Hematopoietic multipotent progenitor cell (in vitro differentiated cells): ENCODE measurements around the gene KCNIP3. TPM values are rescaled to one million over a fixed set of nuclear protein-coding genes. Genes with fewer than 3 reads are reported as not detected.

Source experiments
- DNase-seq, 3 donors: peaks; one replicate each; pipeline ENCODE4 v3.0.0-alpha.2; 2011 to 2015; ENCODE audit warnings: low read depth in 2 of 3, low spot score in 2 of 3
- total RNA-seq: library from RNA; depleted of rRNA; stranded (reverse); fragments of >200 nt; gene quantifications from one replicate; pipeline ENCODE4 v1.2.3, GENCODE V29; 2012

Gene KCNIP3
- total RNA-seq, 1 donor: 7.5 TPM

DNA sequence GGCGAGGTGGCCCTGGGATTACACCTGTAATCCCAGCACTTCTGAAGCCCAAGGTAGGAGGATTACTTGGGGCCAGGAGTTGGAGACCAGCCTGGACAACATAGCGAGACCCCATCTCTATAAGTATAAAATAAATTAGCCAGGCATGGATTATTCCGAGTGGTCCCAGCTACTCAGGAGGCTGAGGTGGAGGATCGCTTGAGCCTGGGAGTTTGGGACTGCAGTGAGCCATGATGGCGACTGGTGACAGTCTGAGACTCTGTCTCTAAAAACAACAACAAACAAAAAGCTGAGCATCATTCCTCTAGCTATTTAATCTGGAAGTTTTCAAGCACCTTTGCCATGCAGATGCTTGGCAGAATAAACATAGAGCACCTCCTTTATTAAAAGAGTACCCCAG is 83.6 kb downstream of the KCNIP3 start:
- no peak for DNase-seq

DNA sequence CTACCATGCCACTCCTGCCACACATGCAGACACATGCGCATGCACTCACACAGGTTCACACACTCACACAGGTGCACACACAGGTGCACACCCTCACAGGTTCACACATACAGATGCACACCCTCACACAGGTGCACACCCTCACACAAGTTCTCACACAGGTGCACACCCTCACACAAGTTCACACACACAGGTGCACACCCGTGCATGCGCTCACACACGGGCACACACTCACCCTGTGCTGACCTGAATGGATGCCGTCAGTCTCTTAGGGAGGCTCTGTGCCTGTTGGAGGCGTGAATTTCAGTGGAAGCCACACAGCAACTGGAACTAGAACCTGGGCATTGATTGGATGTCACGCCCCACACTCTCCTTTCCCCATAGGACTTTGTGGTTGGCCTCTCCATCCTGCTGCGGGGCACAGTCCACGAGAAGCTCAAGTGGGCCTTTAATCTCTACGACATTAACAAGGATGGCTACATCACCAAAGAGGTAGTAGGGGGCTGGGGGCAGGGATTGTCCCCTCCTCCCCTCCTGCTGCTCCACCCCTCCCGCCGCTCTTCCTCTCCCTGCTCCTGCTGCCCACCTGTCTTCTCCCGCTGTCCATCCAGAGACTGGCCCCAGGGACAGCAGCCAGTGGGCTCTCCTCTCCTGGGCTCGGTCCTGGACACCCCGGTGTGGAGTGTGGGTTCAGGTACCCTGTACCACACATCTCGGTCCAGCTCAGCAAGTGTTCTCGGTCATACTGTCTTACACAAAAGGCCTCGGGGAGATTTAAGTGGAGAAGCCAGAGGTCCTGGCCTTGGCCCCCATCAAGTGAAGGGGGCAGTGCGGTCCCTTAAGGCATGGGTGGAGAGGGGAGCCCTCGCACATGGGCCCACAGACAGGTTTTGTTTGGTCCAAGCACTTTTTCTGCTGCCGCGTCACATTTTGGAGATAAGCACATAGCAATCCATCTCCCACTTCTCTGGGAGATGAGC is 84.4 kb downstream of the KCNIP3 start:
- no peak for DNase-seq

DNA sequence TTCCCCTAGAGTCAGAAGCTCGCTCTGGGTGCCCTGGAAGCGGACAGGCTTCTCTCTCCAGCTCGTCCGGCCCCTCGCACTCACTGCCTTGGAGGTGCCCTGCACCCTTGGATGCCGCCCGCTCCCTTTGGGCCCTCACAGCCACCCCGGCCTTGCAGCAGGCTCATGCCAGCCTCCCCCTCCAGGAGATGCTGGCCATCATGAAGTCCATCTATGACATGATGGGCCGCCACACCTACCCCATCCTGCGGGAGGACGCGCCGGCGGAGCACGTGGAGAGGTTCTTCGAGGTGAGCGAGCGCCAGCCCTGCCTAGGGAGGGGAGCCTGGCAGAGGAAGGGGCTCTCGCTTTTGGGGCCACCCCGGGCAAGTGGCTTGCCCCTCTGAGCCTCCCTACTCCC is 85.0 kb downstream of the KCNIP3 start:
- DNase-seq: no peak

DNA sequence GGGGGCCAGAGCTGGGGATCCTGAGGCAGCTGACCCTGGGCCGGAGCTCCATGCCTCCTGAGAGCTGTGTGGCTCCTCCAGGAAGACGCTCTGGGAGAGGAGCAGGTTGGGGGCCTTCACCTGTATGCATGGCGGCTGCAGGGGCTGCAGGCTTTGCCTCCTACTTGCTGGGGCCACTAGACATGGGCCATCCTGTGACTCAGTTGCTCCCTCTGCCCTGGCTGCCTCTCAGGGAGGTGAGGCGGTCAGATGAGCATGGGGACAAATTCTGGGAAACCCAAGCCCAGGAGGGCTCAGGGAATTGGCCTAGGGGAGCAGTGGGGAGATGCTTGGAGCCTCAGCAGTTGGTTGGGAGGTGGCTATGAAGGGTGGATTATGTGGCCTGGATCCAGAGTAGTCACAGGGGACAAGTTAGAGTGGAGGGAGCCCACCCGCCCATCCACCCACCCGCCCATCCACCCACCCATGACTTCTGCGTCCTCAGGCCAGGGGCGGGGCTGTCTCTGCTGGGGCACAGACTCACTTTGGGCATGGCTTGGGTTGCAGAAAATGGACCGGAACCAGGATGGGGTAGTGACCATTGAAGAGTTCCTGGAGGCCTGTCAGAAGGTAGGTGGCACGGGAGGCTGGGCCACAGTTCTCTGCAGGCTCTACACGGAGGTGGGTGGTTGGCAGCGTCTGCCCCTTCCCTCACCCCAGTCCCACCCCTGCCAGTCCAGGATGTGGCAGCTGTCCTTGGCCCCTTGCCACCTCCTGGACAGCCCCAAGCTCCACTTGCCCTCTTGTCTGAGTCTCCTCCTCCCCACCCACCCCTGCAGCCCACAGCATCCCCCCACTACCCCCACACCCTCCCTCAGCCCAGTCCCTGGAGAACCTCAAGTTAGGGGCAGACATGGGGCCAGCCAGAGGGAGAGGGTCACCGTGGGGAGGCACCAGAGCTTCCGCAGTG is 85.8 kb downstream of the KCNIP3 start:
- DNase-seq: no peak

DNA sequence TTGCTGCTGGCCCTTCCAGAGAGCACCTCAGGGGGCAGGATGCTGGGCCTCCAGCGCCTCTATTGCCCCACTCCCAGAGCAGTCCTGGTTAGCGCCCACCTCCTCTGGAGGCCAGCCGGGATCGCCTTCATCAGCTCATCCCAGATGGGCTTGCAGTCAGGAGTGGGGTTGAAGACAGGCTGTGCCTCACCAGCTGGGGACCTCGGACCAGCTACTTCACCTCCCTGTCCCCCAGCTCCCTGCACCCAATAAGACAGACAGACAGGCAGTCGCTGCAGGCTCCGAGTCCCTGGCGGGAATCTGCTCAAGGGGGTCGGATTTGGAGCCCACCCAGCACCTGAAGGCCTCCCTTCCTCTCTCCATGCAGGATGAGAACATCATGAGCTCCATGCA is 86.5 kb downstream of the KCNIP3 start:
- no peak for DNase-seq

DNA sequence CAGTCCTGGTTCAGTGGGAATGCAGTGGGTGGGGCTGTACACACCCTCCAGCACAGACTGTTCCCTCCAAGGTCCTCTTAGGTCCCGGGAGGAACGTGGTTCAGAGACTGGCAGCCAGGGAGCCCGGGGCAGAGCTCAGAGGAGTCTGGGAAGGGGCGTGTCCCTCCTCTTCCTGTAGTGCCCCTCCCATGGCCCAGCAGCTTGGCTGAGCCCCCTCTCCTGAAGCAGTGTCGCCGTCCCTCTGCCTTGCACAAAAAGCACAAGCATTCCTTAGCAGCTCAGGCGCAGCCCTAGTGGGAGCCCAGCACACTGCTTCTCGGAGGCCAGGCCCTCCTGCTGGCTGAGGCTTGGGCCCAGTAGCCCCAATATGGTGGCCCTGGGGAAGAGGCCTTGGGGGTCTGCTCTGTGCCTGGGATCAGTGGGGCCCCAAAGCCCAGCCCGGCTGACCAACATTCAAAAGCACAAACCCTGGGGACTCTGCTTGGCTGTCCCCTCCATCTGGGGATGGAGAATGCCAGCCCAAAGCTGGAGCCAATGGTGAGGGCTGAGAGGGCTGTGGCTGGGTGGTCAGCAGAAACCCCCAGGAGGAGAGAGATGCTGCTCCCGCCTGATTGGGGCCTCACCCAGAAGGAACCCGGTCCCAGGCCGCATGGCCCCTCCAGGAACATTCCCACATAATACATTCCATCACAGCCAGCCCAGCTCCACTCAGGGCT is 87.9 kb downstream of the KCNIP3 start:
- no peak for DNase-seq

DNA sequence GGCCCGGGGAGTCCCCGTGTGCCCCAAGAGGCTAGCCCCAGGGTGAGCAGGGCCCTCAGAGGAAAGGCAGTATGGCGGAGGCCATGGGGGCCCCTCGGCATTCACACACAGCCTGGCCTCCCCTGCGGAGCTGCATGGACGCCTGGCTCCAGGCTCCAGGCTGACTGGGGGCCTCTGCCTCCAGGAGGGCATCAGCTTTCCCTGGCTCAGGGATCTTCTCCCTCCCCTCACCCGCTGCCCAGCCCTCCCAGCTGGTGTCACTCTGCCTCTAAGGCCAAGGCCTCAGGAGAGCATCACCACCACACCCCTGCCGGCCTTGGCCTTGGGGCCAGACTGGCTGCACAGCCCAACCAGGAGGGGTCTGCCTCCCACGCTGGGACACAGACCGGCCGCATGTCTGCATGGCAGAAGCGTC is 88.4 kb downstream of the KCNIP3 start:
- DNase-seq: no peak

DNA sequence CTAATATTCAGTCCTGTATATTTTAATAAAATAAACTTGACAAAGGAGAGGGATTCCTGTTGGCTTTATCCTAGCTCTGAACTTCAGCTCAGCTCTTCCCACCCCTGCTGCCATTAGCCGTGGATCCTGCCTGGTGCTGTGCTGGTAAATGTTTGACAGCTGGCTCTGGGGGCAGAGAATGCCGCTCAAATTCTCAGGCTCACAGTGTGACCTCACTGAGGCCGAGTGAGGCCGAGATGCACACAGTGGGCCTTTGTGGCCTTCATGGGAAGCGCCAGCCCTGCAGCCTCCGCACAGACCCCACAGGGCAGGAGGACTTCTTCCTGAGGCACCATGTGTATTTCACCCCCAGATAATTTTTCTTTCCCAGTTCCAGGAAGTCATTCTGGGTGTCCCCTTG is 88.9 kb downstream of the KCNIP3 start:
- no peak for DNase-seq

DNA sequence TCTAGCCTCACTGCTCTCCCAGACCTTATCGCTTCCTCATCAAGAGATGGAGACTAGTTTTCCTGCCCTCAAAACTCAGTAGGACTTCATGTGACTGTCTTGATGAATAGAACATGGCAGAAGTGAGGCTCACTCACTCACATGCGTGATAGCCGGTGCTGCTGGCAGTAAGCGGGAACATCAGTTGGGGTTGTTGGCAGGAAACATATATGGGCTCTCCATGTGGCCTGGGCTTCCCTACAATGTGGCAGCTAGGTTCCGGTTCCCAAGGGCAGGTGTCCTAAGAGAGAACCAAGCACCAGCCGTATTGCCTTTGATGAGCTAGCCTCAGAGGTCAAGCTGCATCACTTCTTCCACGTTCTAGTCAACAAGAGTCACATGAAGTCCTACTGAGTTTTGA is 90.2 kb downstream of the KCNIP3 start:
- no peak for DNase-seq

DNA sequence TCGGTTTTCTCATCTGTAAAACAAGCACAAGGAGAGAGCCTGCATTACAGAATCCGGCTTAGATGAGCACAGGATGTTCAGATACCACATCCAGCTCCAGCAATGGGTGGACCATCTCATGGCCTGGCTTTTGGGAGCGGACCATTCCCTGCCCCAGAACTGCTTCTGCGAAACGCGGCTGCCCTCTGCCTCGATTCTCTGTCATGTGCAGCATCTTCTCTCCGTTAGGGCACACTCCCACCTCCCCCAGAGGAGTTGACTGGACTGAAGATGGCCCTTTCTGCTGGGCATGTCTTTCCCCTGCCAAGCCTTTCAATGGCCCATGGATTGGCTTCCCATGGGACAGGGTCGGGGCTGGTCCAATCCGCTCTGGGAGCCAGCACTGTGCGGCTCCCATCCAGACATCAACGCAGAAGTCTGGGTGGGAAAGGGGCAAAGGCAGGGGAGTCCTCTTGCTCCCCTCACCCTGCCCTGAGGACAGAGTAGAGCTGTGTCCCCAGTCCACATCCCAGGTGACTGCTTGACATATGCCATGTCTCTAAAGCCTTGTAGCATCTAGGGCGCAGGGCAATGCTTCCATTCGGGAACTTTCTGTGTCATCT is 91.0 kb downstream of the KCNIP3 start:
- DNase-seq: no peak

DNA sequence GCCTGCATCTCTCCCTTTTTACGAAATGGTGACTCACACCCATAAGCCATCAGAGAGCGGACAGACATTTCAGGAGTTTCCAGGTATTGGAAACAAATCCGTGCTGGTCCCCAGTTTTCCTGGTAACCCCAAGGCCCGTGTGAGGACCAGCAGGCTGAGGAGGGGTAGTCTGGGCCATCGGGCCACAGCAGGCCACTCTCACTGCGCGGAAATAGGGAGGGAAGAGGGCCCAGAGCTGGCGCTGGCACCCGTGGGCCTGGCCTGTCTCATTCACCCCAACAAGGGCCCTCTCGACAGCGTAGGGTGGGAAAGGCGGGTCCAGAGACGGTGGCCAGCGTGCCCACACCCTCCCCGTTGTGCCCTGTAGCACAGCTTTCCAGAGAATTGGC is 91.7 kb downstream of the KCNIP3 start:
- no peak for DNase-seq

DNA sequence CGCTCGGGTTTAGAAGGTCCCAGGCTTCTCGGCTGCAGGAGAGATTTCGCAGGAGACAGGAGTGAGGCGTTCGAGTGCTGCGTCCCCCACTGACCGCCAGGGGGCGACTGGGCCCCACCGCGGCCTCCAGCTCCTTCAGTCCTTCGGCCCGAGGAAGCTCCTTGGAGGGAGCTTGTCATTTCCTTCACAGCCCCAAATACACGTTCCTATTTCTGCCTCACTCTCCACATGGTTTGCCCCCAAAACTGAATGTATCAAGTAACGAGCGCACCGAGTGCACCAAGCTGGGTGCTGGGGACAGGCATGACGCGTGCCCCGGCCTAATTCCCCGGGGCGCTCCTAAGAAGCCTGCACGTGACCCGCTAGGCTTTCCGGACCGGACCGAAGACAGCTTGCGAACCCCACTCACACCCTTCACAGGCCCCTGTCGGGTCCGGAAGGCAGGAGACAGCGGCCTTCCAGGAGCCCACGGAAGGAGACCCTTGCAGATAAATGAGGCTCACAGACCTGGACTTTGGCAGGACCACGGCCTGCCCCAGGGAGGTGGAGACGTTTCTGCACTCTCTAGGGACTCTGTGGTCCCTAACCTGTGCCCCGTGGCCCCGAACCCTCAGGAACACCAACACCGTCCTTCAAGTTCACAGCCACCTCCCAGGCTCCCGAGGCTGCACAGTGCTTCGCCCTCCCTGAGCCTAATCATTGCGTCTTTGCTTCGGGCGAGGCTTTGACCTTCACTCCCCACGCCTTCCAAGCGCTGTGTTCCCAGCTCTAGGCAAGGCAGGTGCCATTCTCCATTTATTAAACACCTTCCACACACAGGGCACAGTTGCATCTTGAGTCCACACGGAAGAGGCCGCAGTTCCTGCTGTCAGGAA is 92.3 kb downstream of the KCNIP3 start:
- DNase-seq: peak in 2 of 3 donors; percentile 42 to 64

DNA sequence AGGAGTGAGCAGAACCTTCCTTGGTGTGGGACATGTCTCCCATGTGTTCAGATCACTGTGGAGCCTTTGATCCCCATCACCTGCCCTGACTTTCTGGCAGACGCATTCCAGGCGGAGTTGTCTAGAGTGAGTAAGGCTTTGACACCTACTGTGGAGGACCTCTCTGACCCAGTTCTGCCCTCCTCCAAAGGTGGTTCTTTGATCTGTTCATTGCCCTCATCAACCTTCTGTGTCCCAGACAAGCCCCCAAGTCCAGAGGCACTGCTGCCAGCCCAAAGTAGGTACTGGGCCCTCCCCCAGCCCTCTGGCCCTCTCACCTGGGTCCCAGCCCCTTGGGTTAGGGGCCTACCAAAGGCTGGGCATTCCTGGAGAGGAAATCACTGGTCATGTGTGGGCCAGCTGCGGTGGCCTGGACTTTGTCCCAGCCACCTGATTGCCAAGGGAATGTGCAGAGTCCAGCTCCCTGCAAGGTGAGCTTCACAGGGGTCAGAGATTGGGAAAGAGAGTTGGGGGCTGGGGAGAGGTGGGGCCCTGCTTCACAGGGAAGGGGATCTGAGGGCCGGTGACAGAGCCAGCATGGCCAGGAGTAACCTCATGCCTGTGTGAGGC is 93.2 kb downstream of the KCNIP3 start:
- DNase-seq: no peak

DNA sequence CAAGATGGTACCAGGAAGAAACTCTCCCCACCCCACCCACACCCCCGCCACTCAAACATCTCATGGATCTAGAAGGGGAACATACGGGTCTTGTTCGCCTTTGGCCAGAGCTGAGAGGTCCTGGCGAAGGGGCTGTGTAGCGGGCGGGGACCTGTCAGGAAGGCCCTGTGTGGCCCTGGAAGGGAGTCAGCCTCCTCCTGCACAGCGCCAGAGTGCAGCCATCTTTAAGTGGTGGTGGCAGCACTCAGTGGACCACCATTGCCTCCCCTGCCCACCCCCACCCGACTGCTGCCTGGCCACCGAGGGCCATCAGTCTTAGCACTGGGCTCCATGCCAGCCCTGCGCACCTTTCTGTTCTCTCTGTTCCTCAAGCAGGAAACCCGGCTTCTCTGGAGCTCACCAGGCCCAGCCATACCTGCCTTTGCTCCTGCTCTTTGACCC is 93.8 kb downstream of the KCNIP3 start:
- no peak for DNase-seq

DNA sequence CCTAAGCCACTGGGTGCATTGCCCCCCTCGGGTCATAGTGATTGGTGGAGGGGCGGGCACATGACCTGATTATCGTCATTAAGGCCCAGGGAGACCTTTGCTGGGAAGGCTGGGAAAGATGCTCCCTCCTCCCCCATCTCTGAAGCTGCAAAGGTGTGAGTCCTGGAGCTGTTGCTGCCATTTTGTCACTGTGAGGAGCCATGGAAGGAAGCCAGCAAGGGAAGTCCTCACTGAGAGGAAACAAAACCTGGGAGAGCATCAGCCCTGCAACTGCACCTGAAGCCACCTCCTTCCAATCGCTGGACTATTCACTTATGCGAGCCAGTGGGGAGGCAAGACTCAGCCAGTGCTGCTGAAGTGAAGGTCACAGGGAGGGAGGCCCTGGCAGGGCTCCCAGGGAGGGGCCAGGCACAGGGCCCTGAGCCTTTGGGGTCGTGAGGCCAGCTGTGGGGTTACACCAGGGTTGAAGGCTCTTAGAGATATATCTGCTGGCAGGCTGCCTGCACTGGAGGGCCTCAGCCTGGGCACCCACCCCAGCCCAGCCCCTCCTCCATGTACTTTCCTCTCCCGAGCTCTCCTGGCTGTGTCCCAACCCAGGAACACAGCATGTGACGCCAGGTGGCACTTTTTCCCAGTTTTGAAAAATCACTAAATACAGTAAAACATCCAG is 94.6 kb downstream of the KCNIP3 start:
- no peak for DNase-seq

DNA sequence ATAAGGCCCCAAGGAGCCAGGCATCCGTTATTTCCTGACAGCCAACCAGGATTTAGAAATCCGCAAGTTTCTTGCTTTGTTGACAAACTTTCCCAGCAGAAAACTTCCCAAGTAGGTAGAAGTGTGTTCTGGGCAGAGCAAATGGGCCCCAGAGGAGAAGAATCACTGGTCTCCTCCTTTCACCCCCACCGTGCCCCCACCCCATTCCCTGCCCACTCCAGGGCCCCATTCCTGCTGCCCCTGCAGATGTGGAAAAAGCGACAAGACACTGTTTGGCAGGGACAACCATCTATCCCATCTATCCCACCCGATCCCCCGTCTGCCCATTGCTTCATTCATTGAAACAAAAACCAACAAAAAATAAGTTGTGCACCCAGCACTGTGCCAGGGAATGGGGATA is 95.2 kb downstream of the KCNIP3 start:
- DNase-seq: no peak

DNA sequence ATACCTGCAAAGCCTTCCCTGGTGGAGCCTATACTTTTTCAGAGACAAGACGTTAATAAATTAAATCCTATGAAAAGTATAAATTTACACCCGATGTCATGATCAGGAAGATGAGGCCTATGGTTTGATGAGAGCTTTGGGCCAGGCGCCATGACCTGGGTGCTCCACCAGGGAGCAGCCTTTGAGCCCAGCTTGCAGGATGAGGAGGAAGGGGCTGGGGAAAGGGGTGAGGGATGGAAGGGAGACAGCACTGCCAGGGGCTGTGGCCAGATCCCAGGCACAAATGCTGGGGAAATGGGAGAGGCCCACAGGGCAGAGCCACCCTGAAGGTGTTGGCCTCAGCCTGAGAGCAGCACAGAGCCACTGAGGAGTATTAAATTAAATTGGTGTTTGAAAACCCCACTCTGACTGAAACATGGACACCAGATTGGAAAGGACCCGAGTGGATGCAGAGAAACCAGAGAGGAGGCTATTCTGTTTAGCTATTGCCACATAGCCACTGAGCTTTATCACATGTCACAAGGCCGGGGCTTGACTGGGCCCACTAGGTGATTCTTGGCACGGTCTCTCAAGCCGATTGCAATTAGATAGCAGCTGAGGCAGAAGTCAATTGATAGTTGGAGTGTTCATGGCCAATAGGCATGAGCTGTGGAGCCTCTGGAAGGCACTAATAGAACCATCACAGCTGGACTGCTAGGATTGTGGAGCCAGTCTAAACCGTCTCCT is 95.7 kb downstream of the KCNIP3 start:
- DNase-seq: no peak

DNA sequence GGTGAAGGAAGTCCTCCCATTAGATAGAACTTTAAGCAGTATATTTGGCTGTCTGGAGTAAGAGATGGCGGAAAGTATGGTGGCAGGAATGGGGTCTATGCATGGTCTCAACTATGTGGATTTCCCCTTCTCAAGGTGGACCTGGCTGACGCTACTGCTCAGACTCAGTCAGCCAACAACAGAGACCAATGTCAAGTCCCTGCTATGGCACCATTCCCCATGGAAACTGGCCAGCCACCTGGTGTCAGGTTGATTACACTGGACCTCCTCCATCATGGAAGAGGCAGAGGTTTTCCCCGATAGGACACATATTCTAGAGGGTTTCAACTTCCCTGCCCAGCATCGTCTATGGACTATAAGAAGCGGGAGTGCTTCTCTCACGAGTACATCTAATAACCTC is 96.8 kb downstream of the KCNIP3 start:
- DNase-seq: no peak
